Activated T-helper 1 cell treated with anti-CD3 and anti-CD28 coated beads, Interleukin-2, amount 50 U/mL, for 16 hours (primary cell): ENCODE results near the gene PRELP.

Experiments used
- DNase-seq, 2 donors: peaks; one replicate each; pipeline ENCODE4 v3.0.0-alpha.2; 2020; ENCODE audit warnings: low read depth in 1 of 2, low spot score in 1 of 2

The PRELP gene

GRCh38 chr1:203476216-203476814 lies 709 bp downstream of the PRELP start:
- no peak for DNase-seq

- DNase-seq = no peak
Measured at GRCh38 chr1:203477748-203478147, 2.1 kb downstream of the PRELP start.

GRCh38 chr1:203478231-203478630 lies 2.6 kb downstream of the PRELP start:
- no peak for DNase-seq

- no peak for DNase-seq
Measured at GRCh38 chr1:203478986-203479385, 3.4 kb downstream of the PRELP start.

GRCh38 chr1:203479646-203480045 lies 4.0 kb downstream of the PRELP start:
- DNase-seq = no peak

DNA sequence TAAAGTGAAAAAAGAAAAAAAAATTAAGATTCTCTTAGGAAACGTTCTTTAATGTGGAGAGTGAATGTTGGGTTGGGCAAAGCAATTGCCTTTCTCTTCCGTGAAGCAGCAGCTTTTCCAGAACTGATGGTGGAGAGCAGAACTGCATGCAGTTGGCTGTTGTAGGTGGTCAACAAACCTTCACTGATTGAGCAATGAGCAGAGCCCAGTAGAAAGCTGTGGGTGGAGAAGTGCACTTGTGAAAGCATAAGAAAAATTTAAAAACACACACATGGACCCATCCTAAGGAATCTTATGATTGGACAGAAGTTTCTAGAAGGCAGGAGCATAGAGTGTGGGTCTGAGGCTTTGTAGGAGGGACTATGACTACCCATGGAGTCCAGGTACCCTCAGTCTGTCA lies 4.5 kb downstream of the PRELP start:
- DNase-seq = no peak

GRCh38 chr1:203480525-203481084 lies 5.0 kb downstream of the PRELP start:
- DNase-seq = peak; percentile 17 to 25

GRCh38 chr1:203481196-203481595 lies 5.6 kb downstream of the PRELP start:
- DNase-seq = no peak

- no peak for DNase-seq
Measured at GRCh38 chr1:203486618-203487370, 11.2 kb downstream of the PRELP start.

GRCh38 chr1:203488539-203488938 lies 12.9 kb downstream of the PRELP start:
- no peak for DNase-seq

- DNase-seq = no peak
Measured at GRCh38 chr1:203490607-203491006, 15.0 kb downstream of the PRELP start.

GRCh38 chr1:203491664-203492063 lies 16.1 kb downstream of the PRELP start:
- DNase-seq = no peak

GRCh38 chr1:203492082-203492747 lies 16.6 kb downstream of the PRELP start:
- no peak for DNase-seq

DNA sequence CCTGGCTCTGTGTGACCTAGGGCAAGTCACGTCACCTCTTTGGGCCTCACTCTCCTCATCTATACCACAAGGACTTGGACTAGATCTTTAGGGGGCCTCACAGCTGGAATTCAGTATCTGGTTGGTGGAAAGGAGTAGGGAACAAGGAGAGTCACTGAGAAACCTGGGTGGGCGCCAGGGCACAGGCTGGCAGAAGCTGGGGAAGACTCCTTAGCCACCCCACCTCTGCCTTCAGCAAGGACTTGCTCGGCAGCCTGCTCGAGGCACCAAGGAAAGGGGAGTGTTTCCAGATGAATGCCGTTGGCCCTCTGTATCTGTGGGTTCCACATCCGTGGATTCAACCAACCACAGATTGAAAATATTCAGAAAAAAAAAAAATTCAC lies 17.1 kb downstream of the PRELP start:
- DNase-seq = no peak

GRCh38 chr1:203493901-203494300 lies 18.3 kb downstream of the PRELP start, which contains the start of gene OPTC:
Gene OPTC (plus strand): TSS chr1:203494153. CDS start chr1:203496006, 1,853 bp downstream.
- DNase-seq = no peak

DNA sequence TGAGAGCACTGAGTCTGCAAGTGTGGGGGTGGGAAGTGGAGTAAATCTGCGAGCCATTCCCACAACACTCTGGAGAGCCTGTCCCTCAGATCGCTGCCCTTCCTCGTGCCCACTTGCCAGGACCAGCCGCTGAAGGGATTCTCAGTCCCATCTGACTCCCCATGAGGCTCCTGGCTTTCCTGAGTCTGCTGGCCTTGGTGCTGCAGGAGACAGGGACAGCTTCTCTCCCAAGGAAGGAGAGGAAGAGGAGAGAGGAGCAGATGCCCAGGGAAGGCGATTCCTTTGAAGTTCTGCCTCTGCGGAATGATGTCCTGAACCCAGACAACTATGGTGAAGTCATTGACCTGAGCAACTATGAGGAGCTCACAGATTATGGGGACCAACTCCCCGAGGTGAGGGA lies 20.2 kb downstream of the PRELP start:
- no peak for DNase-seq

GRCh38 chr1:203497269-203497777 lies 21.7 kb downstream of the PRELP start:
- no peak for DNase-seq

- DNase-seq = no peak
Measured at GRCh38 chr1:203499643-203500278, 24.2 kb downstream of the PRELP start.

GRCh38 chr1:203500279-203500678 lies 24.7 kb downstream of the PRELP start:
- no peak for DNase-seq

- DNase-seq = no peak
Measured at GRCh38 chr1:203503836-203504235, 28.2 kb downstream of the PRELP start.
